HepG2 (cell line): ENCODE measurements around the gene DENND10. TPM values are rescaled to one million over a fixed set of nuclear protein-coding genes. Genes with fewer than 3 reads are reported as not detected.

Source experiments
- BORCS8-MEF2B ChIP-seq: sonication (generic); formaldehyde crosslinking; IDR thresholded peaks from 2 replicates; pipeline ENCODE4 v1.8.0; 2022; ENCODE audit warnings: mild to moderate bottlenecking, missing genetic modification reagents
- KLF16 ChIP-seq, 2 experiments: sonication (generic) in 1 of 2; formaldehyde crosslinking in 1 of 2; IDR thresholded peaks; 2 replicates each; pipeline versions ENCODE4 v1.6.1 to v1.8.0; 2016 to 2023; ENCODE audit warnings: missing genetic modification reagents in 2 of 2, missing compliant biosample characterization in 1 of 2
- NR2F2 ChIP-seq: IDR thresholded peaks from 2 replicates; pipeline ENCODE4 v1.6.1; 2012; ENCODE audit warnings: low read depth, inconsistent platforms, borderline replicate concordance
- REXO4 ChIP-seq: sonication (generic); formaldehyde crosslinking; IDR thresholded peaks from 2 replicates; pipeline ENCODE4 v1.8.0; 2022; ENCODE audit warnings: missing genetic modification reagents, mild to moderate bottlenecking, borderline replicate concordance
- RFX3 ChIP-seq: IDR thresholded peaks from 2 replicates; pipeline ENCODE4 v1.6.1; 2016; ENCODE audit warnings: missing biosample characterization, missing genetic modification reagents
- RFXAP ChIP-seq: sonication (generic); formaldehyde crosslinking; IDR thresholded peaks from 2 replicates; pipeline ENCODE4 v1.4.0; 2020; ENCODE audit warnings: missing genetic modification reagents, borderline replicate concordance
- TOE1 ChIP-seq: sonication (generic); formaldehyde crosslinking; IDR thresholded peaks from 2 replicates; pipeline ENCODE4 v1.4.0; 2020; ENCODE audit warnings: mild to moderate bottlenecking, missing genetic modification reagents
- ZNF564 ChIP-seq: sonication (generic); formaldehyde crosslinking; IDR thresholded peaks from 2 replicates; pipeline ENCODE4 v1.8.1; 2023; ENCODE audit warnings: mild to moderate bottlenecking, missing genetic modification reagents
- ZNF788 ChIP-seq: sonication (generic); formaldehyde crosslinking; IDR thresholded peaks from 2 replicates; pipeline ENCODE4 v1.5.0; 2020; ENCODE audit warnings: mild to moderate bottlenecking, missing genetic modification reagents, borderline replicate concordance
- polyA plus RNA-seq, 8 experiments: library from polyadenylated mRNA; depleted of rRNA in 3 of 8; stranded (reverse) in 7 of 8; unstranded in 1 of 8; fragments of >200 nt; fragmentation: Illumina TruSeq in 4 of 8; extraction: Trizol in 4 of 8; gene quantifications; 2 replicates each; pipeline versions ENCODE4 v1.2.1 to v1.2.3, GENCODE V29; 2011 to 2016; ENCODE audit warnings: low read depth in 4 of 8, missing spikeins in 1 of 8, mixed read lengths in 1 of 8; ENCODE audit not compliant: insufficient read depth in 1 of 8
- total RNA-seq, 5 experiments: library from RNA; depleted of rRNA; stranded (reverse); fragments of >200 nt; fragmentation: Illumina TruSeq; extraction: Trizol; gene quantifications; 2 replicates each; pipeline ENCODE4 v1.2.3, GENCODE V29; 2016; ENCODE audit warnings: low read depth in 1 of 5
- TF ChIP-seq, protein P1 (sequence below): sonication (generic); formaldehyde crosslinking; IDR thresholded peaks from 2 replicates; pipeline ENCODE4 v1.5.0; 2020; ENCODE audit warnings: mild to moderate bottlenecking, missing genetic modification reagents, borderline replicate concordance
- TF ChIP-seq, protein P2 (sequence below): sonication (generic); formaldehyde crosslinking; IDR thresholded peaks from 2 replicates; pipeline ENCODE4 v1.4.0; 2020; ENCODE audit warnings: missing genetic modification reagents, borderline replicate concordance
- TF ChIP-seq, protein P3 (sequence below): sonication (generic); formaldehyde crosslinking; IDR thresholded peaks from 2 replicates; pipeline ENCODE4 v1.8.0; 2022; ENCODE audit warnings: mild to moderate bottlenecking, missing genetic modification reagents, borderline replicate concordance
- TF ChIP-seq, protein P4 (sequence below): sonication (generic); formaldehyde crosslinking; IDR thresholded peaks from 2 replicates; pipeline ENCODE4 v1.4.0; 2020; ENCODE audit warnings: missing genetic modification reagents
- TF ChIP-seq, protein P5 (sequence below): sonication (generic); formaldehyde crosslinking; IDR thresholded peaks from 2 replicates; pipeline ENCODE4 v1.8.1; 2023; ENCODE audit warnings: mild to moderate bottlenecking, missing genetic modification reagents

The DENND10 gene
- total and polyA plus RNA-seq, 2 of the 13 experiments (the other 11 are each of a cell fraction or from before 2014, with no cell fraction given), result 43.7 to 78.8 TPM

DNA sequence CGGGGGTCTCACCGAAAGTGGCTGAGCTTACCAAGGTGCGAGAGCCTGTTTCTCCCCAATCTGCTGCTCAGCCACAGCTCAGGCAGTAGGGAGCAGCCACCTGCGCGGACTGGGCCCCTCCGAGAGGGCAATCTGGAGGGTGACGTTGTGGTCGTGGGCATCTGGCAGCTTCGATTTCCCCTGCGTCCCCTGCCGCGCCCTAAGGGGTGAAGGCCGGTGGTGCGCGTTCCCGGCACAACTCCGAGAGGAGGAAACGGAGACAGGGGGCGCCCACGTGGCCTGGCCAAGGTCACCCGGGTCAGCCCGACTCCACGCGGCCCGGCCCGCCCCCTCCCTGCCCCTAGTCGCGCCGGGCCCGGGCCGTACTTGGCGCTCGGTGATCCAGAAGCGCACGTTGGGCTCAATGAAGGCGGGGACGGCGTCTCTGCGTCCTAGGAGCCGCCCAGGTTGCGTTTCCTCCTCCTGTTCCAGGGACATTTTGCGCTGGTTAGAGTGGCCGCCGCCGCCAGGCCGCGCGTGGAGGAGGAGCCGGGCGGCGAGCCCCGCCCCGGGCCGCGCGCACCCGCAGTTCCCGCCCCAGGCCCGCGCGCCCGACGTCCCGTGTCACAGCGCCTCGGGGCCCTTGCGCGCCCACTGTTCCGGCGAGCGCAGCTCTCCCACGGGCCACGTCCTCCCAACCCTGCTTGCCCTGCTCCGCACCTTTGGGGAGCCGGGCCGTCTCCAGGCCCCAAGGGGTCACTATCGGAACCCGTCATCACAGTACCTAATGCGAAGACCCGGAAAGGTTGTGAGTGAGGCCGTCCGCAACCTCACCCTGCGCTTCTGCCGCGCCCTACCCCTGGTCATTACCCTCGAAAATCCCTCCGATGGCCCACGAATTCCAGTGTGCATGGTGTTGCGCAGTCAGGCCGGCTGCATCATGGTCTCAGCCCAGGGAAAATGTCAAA lies 61.5 kb downstream of the DENND10 start, which contains the start of gene SFXN4 (continued):
- TF ChIP-seq, protein P1, sequence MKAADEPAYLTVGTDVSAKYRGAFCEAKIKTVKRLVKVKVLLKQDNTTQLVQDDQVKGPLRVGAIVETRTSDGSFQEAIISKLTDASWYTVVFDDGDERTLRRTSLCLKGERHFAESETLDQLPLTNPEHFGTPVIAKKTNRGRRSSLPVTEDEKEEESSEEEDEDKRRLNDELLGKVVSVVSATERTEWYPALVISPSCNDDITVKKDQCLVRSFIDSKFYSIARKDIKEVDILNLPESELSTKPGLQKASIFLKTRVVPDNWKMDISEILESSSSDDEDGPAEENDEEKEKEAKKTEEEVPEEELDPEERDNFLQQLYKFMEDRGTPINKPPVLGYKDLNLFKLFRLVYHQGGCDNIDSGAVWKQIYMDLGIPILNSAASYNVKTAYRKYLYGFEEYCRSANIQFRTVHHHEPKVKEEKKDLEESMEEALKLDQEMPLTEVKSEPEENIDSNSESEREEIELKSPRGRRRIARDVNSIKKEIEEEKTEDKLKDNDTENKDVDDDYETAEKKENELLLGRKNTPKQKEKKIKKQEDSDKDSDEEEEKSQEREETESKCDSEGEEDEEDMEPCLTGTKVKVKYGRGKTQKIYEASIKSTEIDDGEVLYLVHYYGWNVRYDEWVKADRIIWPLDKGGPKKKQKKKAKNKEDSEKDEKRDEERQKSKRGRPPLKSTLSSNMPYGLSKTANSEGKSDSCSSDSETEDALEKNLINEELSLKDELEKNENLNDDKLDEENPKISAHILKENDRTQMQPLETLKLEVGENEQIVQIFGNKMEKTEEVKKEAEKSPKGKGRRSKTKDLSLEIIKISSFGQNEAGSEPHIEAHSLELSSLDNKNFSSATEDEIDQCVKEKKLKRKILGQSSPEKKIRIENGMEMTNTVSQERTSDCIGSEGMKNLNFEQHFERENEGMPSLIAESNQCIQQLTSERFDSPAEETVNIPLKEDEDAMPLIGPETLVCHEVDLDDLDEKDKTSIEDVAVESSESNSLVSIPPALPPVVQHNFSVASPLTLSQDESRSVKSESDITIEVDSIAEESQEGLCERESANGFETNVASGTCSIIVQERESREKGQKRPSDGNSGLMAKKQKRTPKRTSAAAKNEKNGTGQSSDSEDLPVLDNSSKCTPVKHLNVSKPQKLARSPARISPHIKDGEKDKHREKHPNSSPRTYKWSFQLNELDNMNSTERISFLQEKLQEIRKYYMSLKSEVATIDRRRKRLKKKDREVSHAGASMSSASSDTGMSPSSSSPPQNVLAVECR, result peak; percentile 89
- peak; percentile 70; the same call in 1 of the 2 replicates for TF ChIP-seq ZNF564 (CRISPR knock-in tag)
- no peak for TF ChIP-seq REXO4 (CRISPR knock-in tag)
- peak; percentile 49; the same call in 1 of the 2 replicates for TF ChIP-seq RFXAP (CRISPR knock-in tag)
- TF ChIP-seq, protein P2, sequence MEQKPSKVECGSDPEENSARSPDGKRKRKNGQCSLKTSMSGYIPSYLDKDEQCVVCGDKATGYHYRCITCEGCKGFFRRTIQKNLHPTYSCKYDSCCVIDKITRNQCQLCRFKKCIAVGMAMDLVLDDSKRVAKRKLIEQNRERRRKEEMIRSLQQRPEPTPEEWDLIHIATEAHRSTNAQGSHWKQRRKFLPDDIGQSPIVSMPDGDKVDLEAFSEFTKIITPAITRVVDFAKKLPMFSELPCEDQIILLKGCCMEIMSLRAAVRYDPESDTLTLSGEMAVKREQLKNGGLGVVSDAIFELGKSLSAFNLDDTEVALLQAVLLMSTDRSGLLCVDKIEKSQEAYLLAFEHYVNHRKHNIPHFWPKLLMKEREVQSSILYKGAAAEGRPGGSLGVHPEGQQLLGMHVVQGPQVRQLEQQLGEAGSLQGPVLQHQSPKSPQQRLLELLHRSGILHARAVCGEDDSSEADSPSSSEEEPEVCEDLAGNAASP, result peak; percentile 72
- peak in 1 of 2 experiments; percentile 87; a peak in 2 of 4 replicates for TF ChIP-seq KLF16 (CRISPR knock-in tag; IDR thresholded peaks at IDR 0.05)
- TF ChIP-seq, protein P3, sequence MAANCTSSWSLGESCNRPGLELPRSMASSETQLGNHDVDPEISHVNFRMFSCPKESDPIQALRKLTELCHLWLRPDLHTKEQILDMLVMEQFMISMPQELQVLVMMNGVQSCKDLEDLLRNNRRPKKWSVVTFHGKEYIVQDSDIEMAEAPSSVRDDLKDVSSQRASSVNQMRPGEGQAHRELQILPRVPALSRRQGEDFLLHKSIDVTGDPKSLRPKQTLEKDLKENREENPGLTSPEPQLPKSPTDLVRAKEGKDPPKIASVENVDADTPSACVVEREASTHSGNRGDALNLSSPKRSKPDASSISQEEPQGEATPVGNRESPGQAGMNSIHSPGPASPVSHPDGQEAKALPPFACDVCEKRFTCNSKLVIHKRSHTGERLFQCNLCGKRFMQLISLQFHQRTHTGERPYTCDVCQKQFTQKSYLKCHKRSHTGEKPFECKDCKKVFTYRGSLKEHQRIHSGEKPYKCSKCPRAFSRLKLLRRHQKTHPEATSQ, result no peak
- TF ChIP-seq ZNF788, result peak; percentile 76
- peak; percentile 66 for TF ChIP-seq NR2F2
- no peak for TF ChIP-seq RFX3 (CRISPR knock-in tag)
- TF ChIP-seq, protein P4, sequence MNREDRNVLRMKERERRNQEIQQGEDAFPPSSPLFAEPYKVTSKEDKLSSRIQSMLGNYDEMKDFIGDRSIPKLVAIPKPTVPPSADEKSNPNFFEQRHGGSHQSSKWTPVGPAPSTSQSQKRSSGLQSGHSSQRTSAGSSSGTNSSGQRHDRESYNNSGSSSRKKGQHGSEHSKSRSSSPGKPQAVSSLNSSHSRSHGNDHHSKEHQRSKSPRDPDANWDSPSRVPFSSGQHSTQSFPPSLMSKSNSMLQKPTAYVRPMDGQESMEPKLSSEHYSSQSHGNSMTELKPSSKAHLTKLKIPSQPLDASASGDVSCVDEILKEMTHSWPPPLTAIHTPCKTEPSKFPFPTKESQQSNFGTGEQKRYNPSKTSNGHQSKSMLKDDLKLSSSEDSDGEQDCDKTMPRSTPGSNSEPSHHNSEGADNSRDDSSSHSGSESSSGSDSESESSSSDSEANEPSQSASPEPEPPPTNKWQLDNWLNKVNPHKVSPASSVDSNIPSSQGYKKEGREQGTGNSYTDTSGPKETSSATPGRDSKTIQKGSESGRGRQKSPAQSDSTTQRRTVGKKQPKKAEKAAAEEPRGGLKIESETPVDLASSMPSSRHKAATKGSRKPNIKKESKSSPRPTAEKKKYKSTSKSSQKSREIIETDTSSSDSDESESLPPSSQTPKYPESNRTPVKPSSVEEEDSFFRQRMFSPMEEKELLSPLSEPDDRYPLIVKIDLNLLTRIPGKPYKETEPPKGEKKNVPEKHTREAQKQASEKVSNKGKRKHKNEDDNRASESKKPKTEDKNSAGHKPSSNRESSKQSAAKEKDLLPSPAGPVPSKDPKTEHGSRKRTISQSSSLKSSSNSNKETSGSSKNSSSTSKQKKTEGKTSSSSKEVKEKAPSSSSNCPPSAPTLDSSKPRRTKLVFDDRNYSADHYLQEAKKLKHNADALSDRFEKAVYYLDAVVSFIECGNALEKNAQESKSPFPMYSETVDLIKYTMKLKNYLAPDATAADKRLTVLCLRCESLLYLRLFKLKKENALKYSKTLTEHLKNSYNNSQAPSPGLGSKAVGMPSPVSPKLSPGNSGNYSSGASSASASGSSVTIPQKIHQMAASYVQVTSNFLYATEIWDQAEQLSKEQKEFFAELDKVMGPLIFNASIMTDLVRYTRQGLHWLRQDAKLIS (CRISPR knock-in tag), result no peak
- TF ChIP-seq, protein P5, sequence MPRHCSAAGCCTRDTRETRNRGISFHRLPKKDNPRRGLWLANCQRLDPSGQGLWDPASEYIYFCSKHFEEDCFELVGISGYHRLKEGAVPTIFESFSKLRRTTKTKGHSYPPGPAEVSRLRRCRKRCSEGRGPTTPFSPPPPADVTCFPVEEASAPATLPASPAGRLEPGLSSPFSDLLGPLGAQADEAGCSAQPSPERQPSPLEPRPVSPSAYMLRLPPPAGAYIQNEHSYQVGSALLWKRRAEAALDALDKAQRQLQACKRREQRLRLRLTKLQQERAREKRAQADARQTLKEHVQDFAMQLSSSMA, result 0 out of 2 replicates have a peak, but pooled peaks have one; percentile 66
- 0 out of 2 replicates have a peak, but pooled peaks have one; percentile 18 for TF ChIP-seq TOE1 (CRISPR knock-in tag)
- TF ChIP-seq BORCS8-MEF2B (CRISPR knock-in tag), result peak; percentile 87
